ENCODE results near the gene CD19.
A peak's percentile ranks its signal among the peaks of the same experiment; 100 is the strongest.
"Not testable (repeated sequence)": the region's sequence is repeated elsewhere in the genome, so short reads cannot be mapped to it uniquely, and the experiment has no call there.

Gene CD19

GRCh38 chr16:28924762-28925385 lies 6.9 kb upstream of the CD19 start, which contains the start of gene RABEP2:
Gene RABEP2 (minus strand): TSS chr16:28925238. CDS start chr16:28925163, 75 bp downstream.
- Histone ChIP-seq H3K36me3 (ENCODE audit: control insufficient read depth, insufficient read depth, low read length) (no peaks in the 10 kb centered on the region), H3K9me3 (ENCODE audit: control insufficient read depth, insufficient read depth, low read length) (no peaks in the 10 kb centered on the region), H3K4me1 (ENCODE audit: control insufficient read depth, insufficient read depth, low read length) (no peaks in the 10 kb centered on the region), H3K27me3 (ENCODE audit: control insufficient read depth, insufficient read depth, low read length) (no peaks in the 10 kb centered on the region), H3K27ac (ENCODE audit: low read length) (no peak within 1 kb of the TSS), H3K4me3 (ENCODE audit: low read length) (peak within 1 kb of the TSS; percentile 96)
- WGBS (ENCODE audit: insufficient coverage, insufficient read length): no CpG with 5 or more reads among the region's 66 CpGs
- DNase-seq (ENCODE audit: low read depth, low spot score): peak; percentile 94

DNA sequence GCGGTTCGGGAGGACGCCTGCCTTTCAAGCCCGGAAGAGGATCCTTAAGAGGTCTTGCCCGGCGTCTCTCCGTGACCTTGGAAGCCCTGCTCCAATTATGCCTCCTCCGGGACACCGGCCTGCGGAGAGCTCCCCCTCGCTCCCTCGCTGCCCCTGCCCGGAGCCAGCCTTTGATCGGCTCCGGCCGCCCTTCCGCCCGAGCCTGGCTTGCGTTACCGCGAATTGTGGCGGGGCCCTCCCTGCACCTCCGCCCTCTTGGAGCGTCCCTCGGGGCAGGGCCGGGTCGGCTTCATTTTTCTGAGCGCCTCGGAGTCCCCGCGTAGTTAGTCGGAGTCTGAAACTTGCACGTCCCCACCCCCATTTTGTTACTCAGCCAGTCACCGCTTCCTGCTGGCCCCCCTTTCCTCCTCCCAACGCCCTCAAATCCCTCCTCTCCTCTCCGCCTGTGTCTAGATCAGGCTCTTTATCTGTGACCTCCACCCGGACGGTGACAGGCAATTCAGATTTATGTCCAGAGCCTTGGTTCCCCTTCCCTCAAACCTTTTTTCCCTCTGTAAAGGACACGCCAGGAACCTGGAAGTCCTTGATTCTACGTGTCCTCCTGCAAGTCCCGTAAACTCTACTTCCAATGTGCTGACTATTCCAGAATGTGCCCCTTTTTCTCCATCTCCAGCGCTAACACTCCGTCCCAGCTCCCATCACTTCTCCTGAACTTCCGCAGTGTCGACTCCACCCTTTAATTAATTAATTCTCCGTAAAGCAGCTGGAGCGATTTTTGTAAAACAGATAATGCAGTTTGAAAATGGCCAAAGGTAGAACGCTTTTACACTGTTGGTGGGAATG lies 6.2 kb upstream of the CD19 start:
- no CpG with 5 or more reads among the region's 48 CpGs for WGBS (ENCODE audit: insufficient coverage, insufficient read length)
- Histone ChIP-seq H3K4me3 (ENCODE audit: low read length) (peak overlapping the region; percentile 75), H3K27ac (ENCODE audit: low read length) (no peak overlapping the region), H3K27me3 (ENCODE audit: control insufficient read depth, insufficient read depth, low read length) (no peaks in the 10 kb centered on the region), H3K4me1 (ENCODE audit: control insufficient read depth, insufficient read depth, low read length) (no peaks in the 10 kb centered on the region), H3K36me3 (ENCODE audit: control insufficient read depth, insufficient read depth, low read length) (no peaks in the 10 kb centered on the region), H3K9me3 (ENCODE audit: control insufficient read depth, insufficient read depth, low read length) (no peaks in the 10 kb centered on the region)
- DNase-seq (ENCODE audit: low read depth, low spot score): no peak

- H3K27me3 ChIP-seq (ENCODE audit: control insufficient read depth, insufficient read depth, low read length); H3K9me3 ChIP-seq (ENCODE audit: control insufficient read depth, insufficient read depth, low read length); H3K4me1 ChIP-seq (ENCODE audit: control insufficient read depth, insufficient read depth, low read length); H3K4me3 ChIP-seq (ENCODE audit: low read length); H3K36me3 ChIP-seq (ENCODE audit: control insufficient read depth, insufficient read depth, low read length); DNase-seq (ENCODE audit: low read depth, low spot score); H3K27ac ChIP-seq (ENCODE audit: low read length): not testable (repeated sequence)
- WGBS (ENCODE audit: insufficient coverage, insufficient read length): no CpG with 5 or more reads among the region's 2 CpGs
Measured at GRCh38 chr16:28926284-28926683, 5.5 kb upstream of the CD19 start.

- Histone ChIP-seq H3K4me1 (ENCODE audit: control insufficient read depth, insufficient read depth, low read length) (no peaks in the 10 kb centered on the region), H3K36me3 (ENCODE audit: control insufficient read depth, insufficient read depth, low read length) (no peaks in the 10 kb centered on the region), H3K9me3 (ENCODE audit: control insufficient read depth, insufficient read depth, low read length) (no peaks in the 10 kb centered on the region), H3K4me3 (ENCODE audit: low read length) (no peak overlapping the region), H3K27ac (ENCODE audit: low read length) (no peak overlapping the region), H3K27me3 (ENCODE audit: control insufficient read depth, insufficient read depth, low read length) (no peaks in the 10 kb centered on the region)
- no peak for DNase-seq (ENCODE audit: low read depth, low spot score)
- no CpG with 5 or more reads among the region's 1 CpG for WGBS (ENCODE audit: insufficient coverage, insufficient read length)
Measured at GRCh38 chr16:28927815-28928214, 4.0 kb upstream of the CD19 start.

GRCh38 chr16:28930203-28930602 lies 1.6 kb upstream of the CD19 start:
- Histone ChIP-seq H3K4me1 (ENCODE audit: control insufficient read depth, insufficient read depth, low read length) (no peaks in the 10 kb centered on the region), H3K27me3 (ENCODE audit: control insufficient read depth, insufficient read depth, low read length) (no peaks in the 10 kb centered on the region), H3K9me3 (ENCODE audit: control insufficient read depth, insufficient read depth, low read length) (no peaks in the 10 kb centered on the region), H3K36me3 (ENCODE audit: control insufficient read depth, insufficient read depth, low read length) (no peaks in the 10 kb centered on the region), H3K27ac (ENCODE audit: low read length) (no peak overlapping the region), H3K4me3 (ENCODE audit: low read length) (no peak overlapping the region)
- no CpG with 5 or more reads among the region's 3 CpGs for WGBS (ENCODE audit: insufficient coverage, insufficient read length)
- DNase-seq (ENCODE audit: low read depth, low spot score): no peak

DNA sequence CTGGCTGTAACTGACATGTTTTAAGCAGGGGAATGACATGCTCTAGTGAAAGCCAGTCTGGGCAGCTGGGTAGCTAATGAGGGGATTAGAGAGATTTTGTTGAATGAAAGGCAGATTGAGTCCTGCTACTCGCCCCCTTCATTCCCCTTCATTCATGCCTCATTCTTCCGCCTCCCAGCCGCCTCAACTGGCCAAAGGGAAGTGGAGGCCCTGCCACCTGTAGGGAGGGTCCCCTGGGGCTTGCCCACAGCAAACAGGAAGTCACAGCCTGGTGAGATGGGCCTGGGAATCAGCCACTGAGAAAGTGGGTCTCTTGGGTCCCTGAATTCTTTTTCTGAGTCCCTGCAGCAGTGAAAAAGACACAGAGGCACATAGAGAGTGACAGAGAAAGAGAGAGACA lies 1.1 kb upstream of the CD19 start:
- no CpG with 5 or more reads among the region's 3 CpGs for WGBS (ENCODE audit: insufficient coverage, insufficient read length)
- H3K36me3 ChIP-seq (ENCODE audit: control insufficient read depth, insufficient read depth, low read length): no peaks in the 10 kb centered on the region
- no peaks in the 10 kb centered on the region for H3K4me1 ChIP-seq (ENCODE audit: control insufficient read depth, insufficient read depth, low read length)
- no peak overlapping the region for H3K4me3 ChIP-seq (ENCODE audit: low read length)
- H3K27me3 ChIP-seq (ENCODE audit: control insufficient read depth, insufficient read depth, low read length): no peaks in the 10 kb centered on the region
- no peaks in the 10 kb centered on the region for H3K9me3 ChIP-seq (ENCODE audit: control insufficient read depth, insufficient read depth, low read length)
- H3K27ac ChIP-seq (ENCODE audit: low read length): no peak overlapping the region
- no peak for DNase-seq (ENCODE audit: low read depth, low spot score)

DNA sequence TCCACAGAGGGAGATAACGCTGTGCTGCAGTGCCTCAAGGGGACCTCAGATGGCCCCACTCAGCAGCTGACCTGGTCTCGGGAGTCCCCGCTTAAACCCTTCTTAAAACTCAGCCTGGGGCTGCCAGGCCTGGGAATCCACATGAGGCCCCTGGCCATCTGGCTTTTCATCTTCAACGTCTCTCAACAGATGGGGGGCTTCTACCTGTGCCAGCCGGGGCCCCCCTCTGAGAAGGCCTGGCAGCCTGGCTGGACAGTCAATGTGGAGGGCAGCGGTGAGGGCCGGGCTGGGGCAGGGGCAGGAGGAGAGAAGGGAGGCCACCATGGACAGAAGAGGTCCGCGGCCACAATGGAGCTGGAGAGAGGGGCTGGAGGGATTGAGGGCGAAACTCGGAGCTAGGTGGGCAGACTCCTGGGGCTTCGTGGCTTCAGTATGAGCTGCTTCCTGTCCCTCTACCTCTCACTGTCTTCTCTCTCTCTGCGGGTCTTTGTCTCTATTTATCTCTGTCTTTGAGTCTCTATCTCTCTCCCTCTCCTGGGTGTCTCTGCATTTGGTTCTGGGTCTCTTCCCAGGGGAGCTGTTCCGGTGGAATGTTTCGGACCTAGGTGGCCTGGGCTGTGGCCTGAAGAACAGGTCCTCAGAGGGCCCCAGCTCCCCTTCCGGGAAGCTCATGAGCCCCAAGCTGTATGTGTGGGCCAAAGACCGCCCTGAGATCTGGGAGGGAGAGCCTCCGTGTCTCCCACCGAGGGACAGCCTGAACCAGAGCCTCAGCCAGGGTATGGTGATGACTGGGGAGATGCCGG lies 769 bp downstream of the CD19 start:
- no peaks in the 10 kb centered on the region; the same call in 1 of the 2 replicates for H3K4me1 ChIP-seq (ENCODE audit: control insufficient read depth, insufficient read depth, low read length)
- no peak for DNase-seq (ENCODE audit: low read depth, low spot score)
- WGBS (ENCODE audit: insufficient coverage, insufficient read length): no CpG with 5 or more reads among the region's 20 CpGs
- no peaks in the 10 kb centered on the region for H3K27me3 ChIP-seq (ENCODE audit: control insufficient read depth, insufficient read depth, low read length)
- H3K36me3 ChIP-seq (ENCODE audit: control insufficient read depth, insufficient read depth, low read length): no peaks in the 10 kb centered on the region
- no peak overlapping the region for H3K4me3 ChIP-seq (ENCODE audit: low read length)
- H3K27ac ChIP-seq (ENCODE audit: low read length): no peak overlapping the region
- no peaks in the 10 kb centered on the region for H3K9me3 ChIP-seq (ENCODE audit: control insufficient read depth, insufficient read depth, low read length)

- Histone ChIP-seq H3K36me3 (ENCODE audit: control insufficient read depth, insufficient read depth, low read length) (no peaks in the 10 kb centered on the region), H3K27ac (ENCODE audit: low read length) (no peak overlapping the region), H3K4me1 (ENCODE audit: control insufficient read depth, insufficient read depth, low read length) (no peaks in the 10 kb centered on the region; the same call in 1 of the 2 replicates), H3K27me3 (ENCODE audit: control insufficient read depth, insufficient read depth, low read length) (no peaks in the 10 kb centered on the region), H3K4me3 (ENCODE audit: low read length) (no peak overlapping the region), H3K9me3 (ENCODE audit: control insufficient read depth, insufficient read depth, low read length) (no peaks in the 10 kb centered on the region)
- no CpG with 5 or more reads among the region's 8 CpGs for WGBS (ENCODE audit: insufficient coverage, insufficient read length)
- no peak for DNase-seq (ENCODE audit: low read depth, low spot score)
Measured at GRCh38 chr16:28933171-28933570, 1.4 kb downstream of the CD19 start.

GRCh38 chr16:28935346-28935745 lies 3.6 kb downstream of the CD19 start:
- no peak overlapping the region for H3K4me3 ChIP-seq (ENCODE audit: low read length)
- DNase-seq (ENCODE audit: low read depth, low spot score): no peak
- no peak overlapping the region for H3K27ac ChIP-seq (ENCODE audit: low read length)
- H3K27me3 ChIP-seq (ENCODE audit: control insufficient read depth, insufficient read depth, low read length): no peaks in the 10 kb centered on the region
- H3K9me3 ChIP-seq (ENCODE audit: control insufficient read depth, insufficient read depth, low read length): no peaks in the 10 kb centered on the region
- H3K36me3 ChIP-seq (ENCODE audit: control insufficient read depth, insufficient read depth, low read length): no peaks in the 10 kb centered on the region
- H3K4me1 ChIP-seq (ENCODE audit: control insufficient read depth, insufficient read depth, low read length): no peaks in the 10 kb centered on the region; the same call in 1 of the 2 replicates
- no CpG with 5 or more reads among the region's 4 CpGs for WGBS (ENCODE audit: insufficient coverage, insufficient read length)

All from iPS DF 6.9 (cell line).